ENCODE measurements around the gene MALSU1.

DNA sequence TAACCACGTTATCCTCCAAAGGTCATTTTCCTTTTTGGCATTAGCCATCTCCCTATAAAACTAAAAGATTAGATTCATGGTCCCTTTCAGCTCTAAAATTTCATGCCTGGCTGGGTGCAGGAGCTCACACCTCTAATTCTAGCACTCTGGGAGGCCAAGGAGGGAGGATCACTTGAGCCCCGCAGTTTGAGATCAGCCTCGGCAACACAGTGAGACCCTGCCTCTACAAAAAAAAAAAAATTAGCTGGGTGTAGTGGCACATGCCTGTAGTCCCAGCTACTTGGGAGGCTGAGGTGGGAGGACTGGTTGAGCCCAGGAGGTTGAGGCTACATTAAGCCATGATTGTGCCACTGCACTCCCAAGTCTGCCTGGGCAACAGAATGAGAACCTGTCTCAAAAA lies 57.0 kb downstream of the MALSU1 start:
- TF ChIP-seq, protein P1, sequence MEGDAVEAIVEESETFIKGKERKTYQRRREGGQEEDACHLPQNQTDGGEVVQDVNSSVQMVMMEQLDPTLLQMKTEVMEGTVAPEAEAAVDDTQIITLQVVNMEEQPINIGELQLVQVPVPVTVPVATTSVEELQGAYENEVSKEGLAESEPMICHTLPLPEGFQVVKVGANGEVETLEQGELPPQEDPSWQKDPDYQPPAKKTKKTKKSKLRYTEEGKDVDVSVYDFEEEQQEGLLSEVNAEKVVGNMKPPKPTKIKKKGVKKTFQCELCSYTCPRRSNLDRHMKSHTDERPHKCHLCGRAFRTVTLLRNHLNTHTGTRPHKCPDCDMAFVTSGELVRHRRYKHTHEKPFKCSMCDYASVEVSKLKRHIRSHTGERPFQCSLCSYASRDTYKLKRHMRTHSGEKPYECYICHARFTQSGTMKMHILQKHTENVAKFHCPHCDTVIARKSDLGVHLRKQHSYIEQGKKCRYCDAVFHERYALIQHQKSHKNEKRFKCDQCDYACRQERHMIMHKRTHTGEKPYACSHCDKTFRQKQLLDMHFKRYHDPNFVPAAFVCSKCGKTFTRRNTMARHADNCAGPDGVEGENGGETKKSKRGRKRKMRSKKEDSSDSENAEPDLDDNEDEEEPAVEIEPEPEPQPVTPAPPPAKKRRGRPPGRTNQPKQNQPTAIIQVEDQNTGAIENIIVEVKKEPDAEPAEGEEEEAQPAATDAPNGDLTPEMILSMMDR (IDR thresholded peaks at IDR 0.05; ENCODE audit: low read length): no peak
- TF ChIP-seq EZH2 (IDR thresholded peaks at IDR 0.05; ENCODE audit: borderline replicate concordance, low read length): no peak
